Stimulated activated CD8-positive, alpha-beta memory T cell treated with anti-CD3 and anti-CD28 coated beads, Interleukin-4, amount 100 ng/mL, for 24 hours (primary cell): ENCODE measurements around the gene SLC4A4.

Source experiments
- DNase-seq: peaks from one replicate; pipeline ENCODE4 v3.0.0-alpha.2; 2020; ENCODE audit warnings: low read depth

Gene SLC4A4

GRCh38 chr4:71540749-71541269, 202.0 kb downstream of the SLC4A4 start:
- no peak for DNase-seq

GRCh38 chr4:71541541-71541940, 202.7 kb downstream of the SLC4A4 start:
- DNase-seq: no peak

- DNase-seq: no peak
These were observed 206.3 kb downstream of the SLC4A4 start for GRCh38 chr4:71545168-71545567.

GRCh38 chr4:71549516-71550160, 210.8 kb downstream of the SLC4A4 start:
- no peak for DNase-seq

GRCh38 chr4:71550220-71551165, 211.7 kb downstream of the SLC4A4 start:
- no peak for DNase-seq

- no peak for DNase-seq
These were observed 214.8 kb downstream of the SLC4A4 start for GRCh38 chr4:71553605-71554004.

GRCh38 chr4:71554025-71554424, 215.2 kb downstream of the SLC4A4 start:
- DNase-seq: no peak

GRCh38 chr4:71558248-71558647, 219.4 kb downstream of the SLC4A4 start:
- no peak for DNase-seq

GRCh38 chr4:71559957-71560571, 221.2 kb downstream of the SLC4A4 start:
- DNase-seq: no peak

- DNase-seq: no peak
These were observed 226.0 kb downstream of the SLC4A4 start for GRCh38 chr4:71564775-71565174.

- DNase-seq: no peak
These were observed 228.0 kb downstream of the SLC4A4 start for GRCh38 chr4:71566856-71567255.

GRCh38 chr4:71568131-71568530, 229.3 kb downstream of the SLC4A4 start:
- DNase-seq: no peak

- no peak for DNase-seq
These were observed 231.7 kb downstream of the SLC4A4 start for GRCh38 chr4:71570492-71570891.

- no peak for DNase-seq
These were observed 232.5 kb downstream of the SLC4A4 start for GRCh38 chr4:71571346-71571745.

GRCh38 chr4:71583971-71584370, 245.2 kb downstream of the SLC4A4 start:
- no peak for DNase-seq

GRCh38 chr4:71584585-71584984, 245.8 kb downstream of the SLC4A4 start:
- DNase-seq: no peak

- no peak for DNase-seq
These were observed 247.4 kb downstream of the SLC4A4 start for GRCh38 chr4:71586087-71586763.

GRCh38 chr4:71587995-71588394, 249.2 kb downstream of the SLC4A4 start:
- DNase-seq: no peak

- DNase-seq: no peak
These were observed 254.0 kb downstream of the SLC4A4 start for GRCh38 chr4:71592793-71593192.

GRCh38 chr4:71593311-71593710, 254.5 kb downstream of the SLC4A4 start:
- no peak for DNase-seq

- no peak for DNase-seq
These were observed 256.8 kb downstream of the SLC4A4 start for GRCh38 chr4:71595576-71596108.

GRCh38 chr4:71599578-71599977, 260.8 kb downstream of the SLC4A4 start:
- DNase-seq: no peak
